Upper lobe of left lung (tissue), 6 donors: ENCODE results near the gene CCDC82. TPM values are rescaled to one million over a fixed set of nuclear protein-coding genes. Genes with fewer than 3 reads are reported as not detected.

Experiments
- ATAC-seq, 2 donors: fragments of 200-7000 bp; cut with Tn5 transposase; one replicate each; pipeline ENCODE4 v1.9.1; 2022; ENCODE audit warnings: mild to moderate bottlenecking in 2 of 2, moderate library complexity in 2 of 2; ENCODE audit not compliant: low FRiP score in 2 of 2
- DNase-seq, 2 donors: peaks; one replicate each; pipeline ENCODE4 v3.0.0-alpha.2; 2019 to 2020
- H3K27ac ChIP-seq, 4 donors: fragments of 200-600 bp; sonication (generic); one replicate each; pipeline ENCODE4 v1.5.1; 2016 to 2019
- H3K27me3 ChIP-seq, 4 donors: fragments of 200-600 bp; sonication (generic); one replicate each; pipeline ENCODE4 v1.5.1; 2017 to 2019
- H3K36me3 ChIP-seq, 4 donors: fragments of 200-600 bp; sonication (generic); one replicate each; pipeline ENCODE4 v1.5.1; 2016 to 2019
- H3K4me1 ChIP-seq, 4 donors: fragments of 200-600 bp; sonication (generic); one replicate each; pipeline ENCODE4 v1.5.1; 2018 to 2019
- H3K4me3 ChIP-seq, 4 donors: fragments of 200-600 bp; sonication (generic); one replicate each; pipeline ENCODE4 v1.5.1; 2017 to 2019; ENCODE audit warnings: mild to moderate bottlenecking in 2 of 4, moderate library complexity in 1 of 4
- H3K9me3 ChIP-seq, 4 donors: fragments of 200-600 bp; sonication (generic); one replicate each; pipeline ENCODE4 v1.5.1; 2018 to 2019
- EP300 ChIP-seq, 4 donors: sonication (generic); formaldehyde crosslinking; IDR thresholded peaks; one replicate each; pipeline ENCODE4 v1.5.1; 2017; ENCODE audit warnings: antibody characterized with exemption in 4 of 4, control low read depth in 2 of 4
- POLR2A ChIP-seq, 4 donors: fragments of 450-650 bp; IDR thresholded peaks; one replicate each; pipeline ENCODE4 v1.5.1; 2016 to 2017; ENCODE audit warnings: antibody characterized with exemption in 4 of 4, mild to moderate bottlenecking in 2 of 4
- POLR2AphosphoS5 ChIP-seq, 2 donors: sonication (generic); formaldehyde crosslinking; IDR thresholded peaks; one replicate each; pipeline ENCODE4 v1.5.1; 2017; ENCODE audit warnings: antibody characterized with exemption in 2 of 2
- WGBS, 2 donors: methylation state at CpG; one replicate each; pipeline ENCODE4 v1.1.5; 2017 to 2018; 5-methylcytosine and 5-hydroxymethylcytosine counted together
- total RNA-seq, 6 donors: library from RNA; depleted of rRNA in 4 of 6; stranded (reverse); fragments of >200 nt in 4 of 6; gene quantifications; one replicate each; pipeline versions ENCODE4 v1.1.0 to v1.2.1, GENCODE V29; 2016 to 2021
- TF ChIP-seq, protein P1 (sequence below), 6 experiments: fragments of 450-650 bp in 4 of 6; fragments of 200-600 bp in 2 of 6; sonication (generic) in 2 of 6; IDR thresholded peaks; one replicate each; pipeline ENCODE4 v1.5.1; 2016 to 2019; ENCODE audit warnings: antibody characterized with exemption in 6 of 6
- donor health status: DM: no; HTN: no; CAD: no; lungs with moderate emphysema.
- donor health status: DM: no; HTN: yes; CAD: no; lungs with severe emphysema.

CCDC82 gene
- total RNA-seq, 6 donors from 2014 or later, result 21.0 to 116 (median 32.9) TPM

DNA sequence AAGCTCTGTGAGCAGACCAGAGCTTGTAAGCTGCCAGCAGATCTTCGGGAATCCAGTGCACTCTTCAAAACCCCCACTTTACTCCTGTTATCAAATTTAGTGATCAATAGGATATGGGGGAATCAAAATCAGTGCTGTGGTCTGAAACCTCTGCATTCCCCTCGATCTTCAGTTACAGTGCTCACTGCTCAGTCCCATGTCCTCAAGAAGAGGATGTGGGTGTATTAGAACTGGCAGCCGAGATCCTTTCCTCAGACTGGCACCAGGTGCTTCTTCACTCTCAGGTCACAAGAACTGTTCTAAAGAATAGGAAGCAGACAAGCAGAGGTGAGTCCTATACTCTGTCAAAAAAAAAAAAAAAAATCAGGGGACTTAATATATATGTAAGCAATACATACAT, 31.4 kb downstream of the CCDC82 start:
- Histone ChIP-seq H3K27ac (no peak overlapping the region), H3K27me3 (no peaks in the 10 kb centered on the region), H3K4me1 (no peaks in the 10 kb centered on the region), H3K9me3 (no peaks in the 10 kb centered on the region), H3K4me3 (no peak overlapping the region), H3K36me3 (peaks cover 0 to 57% (median 9%) of the 10 kb centered on the region in 4 donors)
- 83 to 94% methylated on average over 3 of the region's 3 CpGs for WGBS, 2 donors
- ATAC-seq, result no peak
- DNase-seq, result no peak
- TF ChIP-seq EP300 (IDR thresholded peaks at IDR 0.05) (no peak), POLR2A (IDR thresholded peaks at IDR 0.05) (no peak), POLR2AphosphoS5 (IDR thresholded peaks at IDR 0.05) (no peak)
- TF ChIP-seq, protein P1, sequence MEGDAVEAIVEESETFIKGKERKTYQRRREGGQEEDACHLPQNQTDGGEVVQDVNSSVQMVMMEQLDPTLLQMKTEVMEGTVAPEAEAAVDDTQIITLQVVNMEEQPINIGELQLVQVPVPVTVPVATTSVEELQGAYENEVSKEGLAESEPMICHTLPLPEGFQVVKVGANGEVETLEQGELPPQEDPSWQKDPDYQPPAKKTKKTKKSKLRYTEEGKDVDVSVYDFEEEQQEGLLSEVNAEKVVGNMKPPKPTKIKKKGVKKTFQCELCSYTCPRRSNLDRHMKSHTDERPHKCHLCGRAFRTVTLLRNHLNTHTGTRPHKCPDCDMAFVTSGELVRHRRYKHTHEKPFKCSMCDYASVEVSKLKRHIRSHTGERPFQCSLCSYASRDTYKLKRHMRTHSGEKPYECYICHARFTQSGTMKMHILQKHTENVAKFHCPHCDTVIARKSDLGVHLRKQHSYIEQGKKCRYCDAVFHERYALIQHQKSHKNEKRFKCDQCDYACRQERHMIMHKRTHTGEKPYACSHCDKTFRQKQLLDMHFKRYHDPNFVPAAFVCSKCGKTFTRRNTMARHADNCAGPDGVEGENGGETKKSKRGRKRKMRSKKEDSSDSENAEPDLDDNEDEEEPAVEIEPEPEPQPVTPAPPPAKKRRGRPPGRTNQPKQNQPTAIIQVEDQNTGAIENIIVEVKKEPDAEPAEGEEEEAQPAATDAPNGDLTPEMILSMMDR (IDR thresholded peaks at IDR 0.05), result no peak

DNA sequence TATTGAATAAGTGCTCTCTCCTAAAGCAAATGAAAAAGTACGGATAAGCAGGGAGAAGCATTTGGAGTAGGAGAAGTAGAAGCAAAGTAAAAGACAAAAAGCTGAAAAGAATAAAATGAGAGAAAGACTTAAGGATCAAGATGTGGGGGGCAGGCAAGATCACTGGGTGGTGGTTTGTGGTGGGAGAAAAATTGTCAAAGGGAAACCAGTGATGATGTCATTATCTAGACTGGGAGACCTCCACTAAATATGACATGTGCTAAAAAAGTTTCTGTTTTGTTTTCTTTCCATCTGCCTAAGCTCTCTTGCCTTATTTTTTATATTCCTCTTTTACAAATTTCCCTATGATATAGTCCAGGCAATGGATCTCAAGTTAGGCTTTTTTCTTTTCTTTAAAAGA, 31.9 kb downstream of the CCDC82 start:
- Histone ChIP-seq H3K9me3 (no peaks in the 10 kb centered on the region), H3K27me3 (no peaks in the 10 kb centered on the region), H3K4me3 (no peak overlapping the region), H3K36me3 (peaks cover 0 to 57% (median 9%) of the 10 kb centered on the region in 4 donors), H3K27ac (no peak overlapping the region), H3K4me1 (no peaks in the 10 kb centered on the region)
- no peak for TF ChIP-seq EP300 (IDR thresholded peaks at IDR 0.05)
- TF ChIP-seq POLR2AphosphoS5 (IDR thresholded peaks at IDR 0.05), result no peak
- TF ChIP-seq POLR2A (IDR thresholded peaks at IDR 0.05), result no peak
- TF ChIP-seq, protein P1 (IDR thresholded peaks at IDR 0.05), result no peak
- ATAC-seq, result no peak
- WGBS, 2 donors, result 93 to 94% methylated on average over 1 of the region's 1 CpG
- no peak for DNase-seq

DNA sequence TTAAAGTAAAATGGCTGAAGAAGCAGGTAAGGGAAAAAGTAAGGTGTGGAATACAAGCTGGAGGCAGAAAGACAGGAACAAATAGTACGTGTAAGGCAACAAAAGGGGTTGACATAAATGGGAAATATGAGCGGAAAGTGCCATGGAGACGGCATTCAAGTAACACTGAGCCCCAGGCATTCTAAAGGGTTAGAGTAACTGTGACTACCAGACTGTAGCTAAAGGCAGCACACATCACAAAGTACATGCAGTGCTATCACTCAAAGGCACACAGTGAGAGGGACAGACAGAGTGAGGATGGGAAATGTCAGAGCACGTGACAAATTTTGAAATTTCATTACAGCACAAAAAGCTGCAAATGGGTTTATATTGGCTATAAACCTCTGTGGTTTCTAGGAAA, 32.9 kb downstream of the CCDC82 start:
- Histone ChIP-seq H3K4me1 (no peaks in the 10 kb centered on the region), H3K27me3 (no peaks in the 10 kb centered on the region), H3K27ac (no peak overlapping the region), H3K36me3 (peaks cover 0 to 63% (median 9%) of the 10 kb centered on the region in 4 donors), H3K9me3 (no peaks in the 10 kb centered on the region), H3K4me3 (no peak overlapping the region)
- no peak for TF ChIP-seq POLR2A (IDR thresholded peaks at IDR 0.05)
- no peak for TF ChIP-seq EP300 (IDR thresholded peaks at IDR 0.05)
- no peak for TF ChIP-seq POLR2AphosphoS5 (IDR thresholded peaks at IDR 0.05)
- TF ChIP-seq, protein P1 (IDR thresholded peaks at IDR 0.05), result no peak
- 96 to 98% methylated on average over 4 of the region's 4 CpGs for WGBS, 2 donors
- no peak for DNase-seq
- ATAC-seq, result no peak

DNA sequence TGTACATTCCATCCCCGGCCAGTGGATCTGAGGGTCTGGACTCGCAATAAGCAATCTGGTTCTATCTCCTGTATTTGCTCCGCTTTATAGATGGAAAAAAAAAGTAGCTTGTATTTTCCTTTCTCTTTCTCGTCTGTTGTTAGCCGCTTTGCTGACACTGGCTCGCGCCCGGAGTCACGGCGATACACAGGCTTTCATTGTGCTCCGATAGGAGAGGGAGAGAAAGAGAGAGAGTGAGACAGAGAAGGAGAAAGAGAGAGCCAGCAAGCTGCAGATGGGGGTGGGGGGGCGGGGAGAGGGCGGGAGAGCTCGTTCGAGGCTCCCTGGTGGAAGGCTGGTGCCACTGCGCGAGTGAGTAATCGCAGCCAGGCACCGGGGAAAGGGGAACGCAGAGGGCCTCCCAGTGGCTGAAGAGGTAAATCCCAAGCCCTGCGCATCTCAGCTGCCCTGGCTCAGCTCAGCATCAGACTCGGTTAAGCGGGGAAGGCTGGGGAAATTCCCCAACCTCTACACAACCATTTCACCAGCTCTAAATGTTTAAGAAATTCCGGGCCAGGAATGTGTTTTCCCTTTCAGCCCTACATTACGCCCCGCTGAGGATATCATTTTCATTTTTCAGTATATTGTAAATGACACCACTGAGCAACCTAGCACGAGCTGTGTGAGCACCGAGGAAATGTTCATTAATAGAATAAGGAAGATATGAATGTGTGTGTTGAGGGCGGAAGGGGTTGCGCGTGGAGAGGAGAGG, 46.6 kb downstream of the CCDC82 start, which contains the start of gene MAML2:
MAML2 (minus strand) TSS at position 235 of the 751 bp plus-strand sequence. CDS start 1,300 bp downstream, outside the sequence.
- 4 to 7% methylated on average over 31 of the region's 31 CpGs for WGBS, 2 donors
- no peak for TF ChIP-seq EP300 (IDR thresholded peaks at IDR 0.05)
- no peak for TF ChIP-seq POLR2A (IDR thresholded peaks at IDR 0.05)
- TF ChIP-seq, protein P1 (IDR thresholded peaks at IDR 0.05), result peak; percentile 91 to 99 (median 94)
- TF ChIP-seq POLR2AphosphoS5 (IDR thresholded peaks at IDR 0.05), result peak; percentile 23 to 56
- H3K4me1 ChIP-seq, result peaks cover 32 to 40% (median 33%) of the 10 kb centered on the region in 4 donors
- no peaks in the 10 kb centered on the region for H3K36me3 ChIP-seq
- ATAC-seq (peak; percentile 96), DNase-seq (peak; percentile 86 to 97)
- no peaks in the 10 kb centered on the region for H3K9me3 ChIP-seq
- H3K27ac ChIP-seq, result peak within 1 kb of the TSS; percentile 81 to 85 (median 85)
- H3K4me3 ChIP-seq, result peak within 1 kb of the TSS; percentile 52 to 77 (median 68)
- H3K27me3 ChIP-seq, result no peaks in the 10 kb centered on the region
